CD4-positive, alpha-beta T cell treated with Interleukin-1 beta for 1 hour (primary cell): Measurements from ENCODE around the gene ZNF784.
A peak's percentile ranks its signal among the peaks of the same experiment; 100 is the strongest.

Experiments
- DNase-seq, 2 donors: peaks; one replicate each; pipeline ENCODE4 v3.0.0-alpha.2; 2020 to 2022

Gene ZNF784

GRCh38 chr19:55655648-55656040 is 31.3 kb upstream of the ZNF784 start:
- DNase-seq: no peak

GRCh38 chr19:55654868-55655647 is 30.7 kb upstream of the ZNF784 start, which contains the start of gene U2AF2:
Gene U2AF2, plus strand, starts transcription at chr19:55655035. Its CDS starts 70 bp downstream, at chr19:55655105.
- peak; percentile 96 for DNase-seq

GRCh38 chr19:55654323-55654867 is 30.0 kb upstream of the ZNF784 start:
- DNase-seq: peak; percentile 99 to 100

- peak; percentile 99 for DNase-seq
These were observed 29.4 kb upstream of the ZNF784 start for GRCh38 chr19:55653651-55654322.

GRCh38 chr19:55652311-55653128 is 28.2 kb upstream of the ZNF784 start:
- DNase-seq: no peak

- DNase-seq: no peak
These were observed 26.9 kb upstream of the ZNF784 start for GRCh38 chr19:55651236-55651635.

GRCh38 chr19:55650602-55651230 is 26.4 kb upstream of the ZNF784 start:
- no peak for DNase-seq

GRCh38 chr19:55650126-55650557 is 25.8 kb upstream of the ZNF784 start:
- no peak for DNase-seq

- DNase-seq: no peak
These were observed 25.1 kb upstream of the ZNF784 start for GRCh38 chr19:55649268-55650125.

GRCh38 chr19:55648585-55649267 is 24.4 kb upstream of the ZNF784 start:
- no peak for DNase-seq

- peak; percentile 41 to 48 for DNase-seq
These were observed 23.6 kb upstream of the ZNF784 start, which contains the start of gene CCDC106 for GRCh38 chr19:55647732-55648584. Gene CCDC106, plus strand, starts transcription at chr19:55648212. Its CDS starts 835 bp downstream, at chr19:55649047.

- no peak for DNase-seq
These were observed 22.7 kb upstream of the ZNF784 start for GRCh38 chr19:55646889-55647731.

GRCh38 chr19:55645512-55645881 is 21.1 kb upstream of the ZNF784 start:
- no peak for DNase-seq

- DNase-seq: no peak
These were observed 20.6 kb upstream of the ZNF784 start for GRCh38 chr19:55644842-55645511.

GRCh38 chr19:55644191-55644833 is 19.9 kb upstream of the ZNF784 start:
- no peak for DNase-seq

- DNase-seq: no peak
These were observed 19.5 kb upstream of the ZNF784 start for GRCh38 chr19:55643887-55644176.

GRCh38 chr19:55643003-55643886 is 18.9 kb upstream of the ZNF784 start, which contains the start of gene ZNF581:
Gene ZNF581, plus strand, starts transcription at chr19:55643649. Its CDS starts 923 bp downstream, at chr19:55644572.
- peak; percentile 74 to 82 for DNase-seq
